HG03097 (cell line): ENCODE data around the gene ADORA2B.
"Not testable (repeated sequence)": the region's sequence is repeated elsewhere in the genome, so short reads cannot be mapped to it uniquely, and the experiment has no call there.

Experiments
- ATAC-seq: cut with Tn5 transposase; IDR thresholded peaks from one replicate; pipeline ENCODE4 v1.9.1; 2021; ENCODE audit not compliant: unreplicated experiment, low FRiP score

The ADORA2B gene

DNA sequence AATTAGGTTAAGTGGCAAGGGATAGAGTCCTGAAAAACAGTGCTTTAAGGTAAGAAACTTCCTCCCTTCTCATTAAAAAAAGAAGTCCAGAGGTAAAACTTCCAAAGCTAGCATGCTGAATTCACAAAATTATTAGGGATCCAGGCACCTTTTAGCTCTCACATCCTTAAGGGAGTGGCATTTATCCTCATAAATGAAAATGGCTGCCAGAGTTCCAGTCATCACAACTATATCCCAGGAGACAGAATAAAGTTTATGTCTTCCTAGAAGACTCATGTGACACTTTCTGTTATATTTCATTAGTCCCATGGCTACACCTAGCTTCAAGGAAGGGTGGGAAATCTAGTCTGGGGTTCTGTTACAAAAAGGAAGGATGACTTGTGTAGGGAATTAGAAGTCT, 23.3 kb upstream of the ADORA2B start:
- no peak for ATAC-seq

DNA sequence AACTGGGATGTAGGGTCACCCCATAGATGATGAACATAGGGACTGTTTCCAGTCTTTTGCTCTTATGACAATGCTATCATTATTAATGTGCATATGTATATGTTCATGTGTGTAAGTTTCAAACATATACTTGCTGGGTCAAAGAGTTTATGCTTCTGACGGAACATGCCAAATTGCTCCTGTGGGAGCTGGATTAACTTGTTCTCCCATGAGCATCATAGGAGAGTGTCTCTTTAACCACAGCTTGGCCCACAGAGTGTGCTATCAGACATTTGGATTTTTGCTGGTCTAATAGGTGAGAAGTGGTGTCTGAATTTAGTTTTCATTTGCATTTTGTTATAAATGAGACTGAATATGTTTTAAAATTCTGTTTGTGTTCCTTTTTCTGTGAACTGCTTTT, 22.3 kb upstream of the ADORA2B start:
- no peak for ATAC-seq

DNA sequence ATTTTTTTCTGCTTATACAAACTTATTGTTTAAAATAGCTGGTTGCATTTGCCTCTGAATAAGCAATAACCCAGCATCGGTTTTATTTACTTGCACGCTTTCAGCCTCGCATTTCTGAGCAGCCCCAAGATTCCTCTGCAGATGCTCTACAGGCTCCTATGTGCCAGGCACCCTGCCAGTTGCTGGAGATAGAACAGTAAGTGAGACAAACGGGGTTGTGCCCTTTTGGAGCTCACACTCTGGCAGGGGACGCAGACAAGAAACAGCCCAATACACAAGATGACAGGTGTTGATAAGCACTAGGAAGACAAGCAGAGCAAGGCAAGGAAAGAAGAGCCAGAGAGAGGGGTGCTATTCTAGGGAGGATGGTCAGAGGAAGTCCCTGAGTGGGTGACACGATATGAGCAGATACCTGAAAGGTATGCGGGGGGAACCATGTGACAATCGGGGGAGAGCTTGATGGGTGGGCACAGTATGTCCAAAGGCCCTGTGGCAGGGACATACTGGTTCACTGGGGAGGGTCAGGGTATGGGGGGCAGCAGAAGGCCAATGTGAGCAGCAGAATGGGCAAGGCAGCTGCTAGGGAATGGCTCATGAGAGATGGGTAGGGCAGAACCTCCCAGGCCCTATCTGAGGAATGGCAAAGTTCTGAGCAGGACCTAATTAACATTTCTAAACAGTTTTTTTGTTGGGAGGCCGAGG, 18.7 kb upstream of the ADORA2B start:
- ATAC-seq: no peak

DNA sequence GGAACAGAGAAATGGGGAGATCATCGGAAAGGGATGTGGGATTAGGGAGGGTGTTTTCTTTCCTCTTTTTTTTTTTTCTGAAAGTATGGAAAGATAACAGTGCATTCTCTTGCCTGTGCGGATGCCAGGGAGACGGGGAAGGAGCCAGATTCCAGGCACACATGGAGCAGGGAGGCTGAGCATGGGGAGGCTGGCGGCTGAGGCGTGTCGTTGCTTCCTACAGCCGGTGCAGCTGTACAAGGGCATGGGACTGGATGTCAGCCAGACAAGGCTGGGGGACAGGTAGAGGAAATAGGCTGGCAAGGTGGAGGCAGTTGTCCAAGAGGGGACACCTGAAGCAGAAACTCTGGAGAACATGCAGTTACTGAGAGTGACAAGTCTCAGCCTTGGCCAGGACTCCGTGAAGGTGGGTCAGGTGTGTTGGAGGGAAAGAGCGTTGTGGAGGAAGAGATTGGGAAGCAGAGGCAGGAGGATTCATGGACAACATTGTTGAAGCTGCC, 16.6 kb upstream of the ADORA2B start:
- ATAC-seq: no peak

DNA sequence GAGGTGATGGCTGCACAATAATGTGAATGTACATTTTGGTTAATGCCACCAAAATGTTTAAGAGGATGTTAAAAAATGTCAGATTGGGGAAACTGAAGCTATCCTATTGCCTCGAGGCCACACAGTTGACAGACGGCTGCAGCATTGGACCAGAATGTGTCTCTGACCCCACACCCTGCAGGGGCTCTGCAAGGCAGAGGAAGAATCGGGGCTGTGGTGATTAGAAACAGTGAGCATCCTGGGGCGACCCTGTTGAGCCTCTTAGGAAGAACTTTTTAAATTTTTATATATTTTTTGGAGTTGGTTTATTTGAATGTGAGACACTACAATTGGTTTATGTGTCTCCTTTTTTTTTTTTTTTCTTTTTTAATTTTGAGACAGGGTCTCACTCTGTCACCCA, 15.0 kb upstream of the ADORA2B start:
- no peak for ATAC-seq

DNA sequence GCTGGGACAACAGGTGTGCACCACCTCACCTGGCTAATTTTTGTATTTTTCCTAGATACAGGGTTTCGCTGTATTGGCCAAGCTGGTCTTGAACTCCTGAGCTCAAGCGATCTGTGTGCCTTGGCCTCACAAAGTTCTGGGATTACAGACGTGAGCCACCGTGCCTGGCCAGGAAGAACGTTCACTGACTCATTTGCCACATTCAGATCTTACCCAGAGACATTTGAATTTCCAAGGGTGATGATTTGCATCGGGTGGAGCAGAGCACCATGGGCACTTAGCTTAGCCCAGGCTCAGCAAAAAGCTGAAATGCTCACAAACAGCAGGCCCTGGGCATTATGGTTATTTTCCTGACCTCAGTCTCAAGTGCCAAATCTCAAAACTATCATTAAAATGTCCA, 14.5 kb upstream of the ADORA2B start:
- no peak for ATAC-seq

DNA sequence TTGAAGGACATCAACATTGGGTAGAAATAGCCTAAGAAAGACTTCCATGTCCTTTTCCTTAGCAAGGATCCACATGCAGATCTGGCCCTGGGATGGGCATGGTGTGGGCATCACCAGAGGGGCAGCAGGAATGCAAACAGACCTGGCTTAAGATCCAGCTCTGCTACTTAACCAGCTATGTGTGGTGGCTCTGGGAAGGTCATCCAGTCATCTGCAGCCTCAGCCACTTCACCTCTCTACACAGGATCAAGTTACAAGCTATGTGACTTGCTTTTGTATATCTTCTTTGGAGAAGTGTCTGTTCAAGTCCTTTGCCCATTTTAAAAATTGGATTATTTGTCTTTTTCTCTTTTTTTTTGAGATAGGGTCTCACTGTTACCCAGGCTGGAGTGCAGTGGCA, 13.5 kb upstream of the ADORA2B start:
- ATAC-seq: no peak

DNA sequence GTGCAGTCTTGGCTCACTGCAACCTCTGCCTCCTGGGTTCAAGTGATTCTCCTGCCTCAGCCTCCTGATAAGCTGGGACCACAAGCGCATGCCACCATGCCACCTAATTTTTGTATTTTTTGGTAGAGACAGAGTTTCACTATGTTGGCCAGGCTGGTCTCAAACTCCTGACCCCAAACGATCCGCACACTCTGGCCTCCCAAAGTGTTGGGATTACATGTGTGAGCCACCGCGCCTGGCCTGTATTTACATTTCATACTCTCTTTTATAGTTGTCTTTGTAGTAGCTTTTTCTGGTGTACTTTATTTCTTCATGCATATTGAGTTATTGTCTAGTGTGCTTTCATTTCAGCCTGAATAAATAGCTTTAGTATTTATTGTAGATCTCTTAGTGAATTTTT, 10.1 kb upstream of the ADORA2B start:
- ATAC-seq: no peak

DNA sequence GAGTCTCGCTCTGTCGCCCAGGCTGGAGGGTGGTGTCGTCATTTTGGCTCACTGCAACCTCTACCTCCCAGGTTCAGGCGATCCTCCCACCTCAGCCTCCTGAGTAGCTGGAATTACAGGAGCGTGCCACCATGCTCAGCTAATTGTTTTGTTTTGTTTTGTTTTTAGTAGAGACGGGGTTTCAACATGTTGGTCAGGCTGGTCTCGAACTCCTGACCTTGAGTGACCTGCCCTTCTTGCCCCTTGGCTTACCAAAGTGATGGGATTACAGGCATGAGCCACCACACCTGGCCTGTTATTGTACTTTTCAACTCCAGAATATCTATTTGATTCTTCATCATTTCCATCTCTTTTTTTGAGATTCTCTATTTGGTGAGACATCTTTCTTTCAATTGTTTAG, 9.0 kb upstream of the ADORA2B start:
- no peak for ATAC-seq

DNA sequence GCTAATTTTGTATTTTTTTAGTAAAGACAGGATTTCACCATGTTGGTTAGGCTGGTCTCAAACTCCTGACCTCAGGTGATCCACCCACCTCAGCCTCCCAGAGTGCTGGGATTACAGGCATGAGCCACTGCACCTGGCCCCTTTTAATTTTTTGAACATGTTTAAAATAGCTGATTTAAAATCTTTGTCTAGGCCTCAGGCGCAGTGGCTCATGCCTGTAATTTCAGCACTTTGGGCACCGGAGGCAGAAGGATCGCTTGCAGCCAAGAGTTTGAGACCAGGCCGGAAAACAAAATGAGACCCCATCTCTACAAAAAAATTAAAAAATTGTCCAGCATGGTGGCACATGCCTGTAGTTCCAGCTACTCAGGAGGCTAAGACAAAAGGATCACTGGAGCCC, 8.4 kb upstream of the ADORA2B start:
- ATAC-seq: not testable (repeated sequence)

DNA sequence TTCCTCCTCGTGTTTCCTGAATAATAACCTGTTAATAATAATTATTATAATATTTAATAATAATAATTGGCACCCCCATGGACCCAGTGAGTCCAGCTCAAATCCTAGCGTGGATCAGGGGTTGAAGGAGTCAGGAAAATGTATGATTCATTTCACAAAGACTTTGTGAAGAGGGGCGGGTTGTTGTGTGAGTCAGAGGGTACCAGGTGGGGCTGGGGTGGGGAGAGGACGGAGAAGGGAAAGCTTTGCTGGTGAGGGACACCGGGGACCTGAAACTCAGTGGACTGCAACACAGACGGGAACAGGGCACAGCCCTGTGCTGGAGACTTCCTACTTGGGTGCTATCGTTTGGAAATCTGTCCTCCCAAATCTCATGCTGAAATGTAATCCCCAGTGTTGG, 3.1 kb upstream of the ADORA2B start:
- no peak for ATAC-seq

DNA sequence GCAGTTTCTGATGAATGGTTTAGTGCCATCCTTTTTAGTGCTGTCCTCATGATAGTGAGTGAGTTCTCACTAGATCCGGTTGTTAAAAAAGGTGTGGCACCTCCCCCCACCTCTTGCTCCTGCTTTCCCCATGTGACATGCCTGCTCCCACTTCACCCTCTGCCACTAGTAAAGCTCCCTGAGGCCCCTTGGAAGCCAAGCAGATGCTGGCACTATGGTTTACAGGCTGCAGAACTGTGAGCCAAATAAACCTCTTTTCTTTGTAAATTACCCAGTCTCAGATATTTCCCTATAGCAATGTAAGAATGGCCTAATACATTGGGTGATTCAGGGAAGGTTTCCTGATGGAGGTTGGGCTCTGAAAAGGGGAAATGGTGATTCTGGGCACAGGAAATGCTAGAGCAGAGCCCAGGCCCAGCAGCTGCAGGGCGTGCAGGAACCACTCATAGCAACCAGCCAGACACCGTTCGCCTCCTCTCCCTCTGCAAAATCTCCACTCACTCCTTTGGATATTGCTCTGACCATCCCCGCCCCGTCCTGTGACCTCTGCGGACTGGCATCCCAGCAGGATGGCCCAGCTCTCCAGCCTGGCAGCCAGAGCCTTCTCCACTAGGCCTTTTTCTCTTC, 2.6 kb upstream of the ADORA2B start:
- no peak for ATAC-seq

DNA sequence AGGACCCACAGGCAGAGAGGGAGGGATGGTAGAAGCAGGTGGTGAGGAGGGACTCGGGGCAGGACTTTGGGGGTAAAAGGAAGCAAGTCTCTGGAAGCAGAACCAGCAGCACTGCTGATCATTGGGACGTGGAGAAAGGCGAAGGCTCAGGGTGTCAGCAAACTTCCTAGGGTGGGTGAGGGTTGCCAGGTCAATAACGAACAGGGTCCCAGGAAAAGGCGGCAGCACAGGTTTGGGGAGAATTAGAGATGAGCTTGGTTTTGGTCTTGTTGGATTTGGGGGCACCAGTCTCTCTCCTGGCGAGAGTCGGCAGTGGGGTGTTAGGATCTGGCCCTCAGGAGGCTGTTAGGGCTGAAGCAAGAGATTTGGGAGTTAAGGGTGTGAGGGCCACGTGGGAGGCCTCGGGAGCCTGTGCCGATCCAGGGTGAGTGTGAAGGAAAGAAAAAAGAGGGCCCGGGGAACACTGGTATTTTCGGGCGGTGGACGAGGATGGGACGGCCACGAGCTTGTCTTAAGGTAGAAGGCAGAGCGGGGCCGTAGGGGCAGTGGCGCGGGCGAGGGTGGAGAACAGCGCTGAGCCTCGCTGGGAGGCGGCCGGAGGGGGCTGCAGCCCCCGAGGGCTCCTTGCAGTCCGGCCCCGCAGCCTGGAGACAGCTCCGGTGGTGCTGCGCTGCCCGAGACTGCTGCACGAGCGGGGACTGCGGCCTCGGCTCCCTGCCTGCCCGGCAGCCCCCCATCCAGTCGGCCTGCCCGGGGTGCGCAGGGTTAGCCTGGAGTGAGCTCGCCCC, 765 bp upstream of the ADORA2B start:
- no peak for ATAC-seq

DNA sequence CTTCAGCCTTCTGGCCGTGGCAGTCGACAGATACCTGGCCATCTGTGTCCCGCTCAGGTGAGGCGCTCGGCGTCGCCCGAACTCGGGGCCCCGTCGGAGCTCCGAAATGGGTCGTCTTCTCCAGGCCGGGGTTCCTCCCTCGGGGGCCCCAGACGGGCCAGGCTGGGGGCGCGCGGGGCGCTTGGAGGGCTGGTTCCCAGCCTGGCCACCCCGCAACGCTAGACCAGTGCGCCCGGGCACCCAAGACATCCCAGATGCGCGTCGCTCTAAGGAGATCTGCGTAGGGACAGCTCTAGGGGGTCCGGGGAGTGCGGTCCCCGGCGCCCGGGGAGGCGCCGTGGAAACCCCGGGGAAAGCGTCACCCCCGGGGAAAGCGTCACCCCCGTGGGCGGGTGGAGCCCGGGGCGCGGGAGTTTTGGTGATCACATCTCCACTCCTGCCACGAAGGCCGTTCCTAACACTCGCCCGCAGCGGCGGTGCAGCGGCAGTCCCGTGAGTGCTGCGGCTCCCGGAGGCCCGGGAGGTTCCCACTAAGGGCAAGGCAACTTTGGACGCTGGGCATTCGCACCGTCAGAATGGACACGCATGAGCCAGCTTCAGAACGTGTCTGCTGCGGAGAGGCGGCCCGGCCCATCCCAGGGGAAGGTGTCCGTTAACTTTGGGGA, 729 bp downstream of the ADORA2B start:
- no peak for ATAC-seq

DNA sequence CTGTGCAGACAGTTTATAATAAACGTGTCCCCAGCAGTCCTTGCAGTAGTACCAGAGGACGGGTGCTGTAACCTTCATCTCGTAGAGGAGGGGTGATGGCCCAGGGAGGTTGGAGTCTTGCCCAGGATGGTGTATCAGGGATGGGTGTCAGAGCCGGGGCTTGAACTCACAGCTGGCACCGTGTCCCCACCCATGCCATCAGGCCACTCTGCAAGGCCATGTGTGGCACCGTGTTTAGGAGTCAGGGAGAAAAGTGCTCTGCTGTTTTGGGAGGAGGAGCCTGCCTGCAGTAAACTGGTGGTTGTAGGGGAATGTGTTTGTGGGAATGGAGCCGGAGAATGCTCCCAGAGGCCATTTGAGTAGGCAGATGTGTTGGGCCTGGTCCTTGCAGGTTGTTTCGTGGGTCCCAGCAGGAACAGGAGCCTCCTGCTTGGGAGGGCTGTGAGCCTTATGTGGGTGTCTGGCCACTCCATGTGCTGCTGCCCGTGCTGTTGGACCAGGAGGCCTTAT, 1.7 kb downstream of the ADORA2B start:
- ATAC-seq: no peak

DNA sequence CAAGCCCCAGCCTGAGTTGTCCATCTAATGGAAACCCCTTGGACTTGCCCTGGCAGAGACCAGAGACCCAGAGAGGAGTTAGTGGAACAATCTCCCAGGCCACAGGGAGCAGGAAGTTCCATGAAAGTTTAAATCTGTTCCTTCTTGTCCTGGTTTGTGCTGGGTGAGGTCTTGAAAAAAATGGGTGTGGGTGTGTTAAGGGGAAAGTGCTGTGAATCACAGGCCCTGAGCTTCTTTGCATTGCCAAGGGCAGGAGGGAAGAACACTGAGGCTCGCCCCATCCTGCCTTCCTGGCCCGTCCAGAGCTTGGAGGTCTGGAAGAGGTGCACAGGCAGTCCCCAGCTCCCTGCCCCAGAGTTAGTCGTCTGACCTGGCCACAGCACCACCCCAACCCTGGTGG, 2.3 kb downstream of the ADORA2B start:
- ATAC-seq: no peak

DNA sequence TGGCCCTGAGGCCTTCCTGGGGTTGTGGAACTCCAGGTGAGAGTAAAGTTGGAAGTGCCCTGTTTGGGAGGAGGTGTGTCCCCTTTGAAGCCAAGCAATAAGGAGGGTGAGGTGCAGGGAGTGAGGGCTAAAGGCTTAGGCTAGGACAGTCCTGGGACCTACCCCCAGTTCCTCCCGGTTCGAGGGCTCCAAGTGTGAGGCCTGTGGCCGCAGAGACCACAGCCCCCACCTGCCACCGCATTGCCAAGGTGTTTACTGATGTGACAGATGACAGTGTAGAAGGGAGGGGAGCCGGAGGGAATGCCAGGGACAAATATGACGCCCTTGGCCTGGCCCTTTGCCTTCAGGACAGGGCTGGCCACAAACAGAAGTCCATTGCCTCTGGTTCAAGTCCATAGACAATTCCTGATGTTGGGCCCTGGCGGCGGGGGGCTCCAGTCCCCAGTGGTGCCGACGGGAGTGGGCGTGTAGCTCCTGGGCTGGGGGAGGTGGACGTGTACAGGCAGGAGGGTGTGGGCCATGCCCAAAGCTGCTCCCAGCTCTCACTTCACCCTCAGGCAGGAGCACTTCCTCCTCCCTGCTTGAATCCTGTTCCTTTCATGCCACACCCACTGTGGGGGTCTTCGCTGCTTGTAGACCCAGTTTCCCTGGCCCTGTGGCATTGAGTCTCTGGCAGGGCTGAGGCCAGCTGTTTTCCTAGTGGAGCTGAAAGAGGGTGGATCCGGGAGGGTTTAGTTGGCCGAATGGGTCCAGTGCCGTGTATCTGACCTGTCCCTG, 3.2 kb downstream of the ADORA2B start:
- ATAC-seq: no peak

DNA sequence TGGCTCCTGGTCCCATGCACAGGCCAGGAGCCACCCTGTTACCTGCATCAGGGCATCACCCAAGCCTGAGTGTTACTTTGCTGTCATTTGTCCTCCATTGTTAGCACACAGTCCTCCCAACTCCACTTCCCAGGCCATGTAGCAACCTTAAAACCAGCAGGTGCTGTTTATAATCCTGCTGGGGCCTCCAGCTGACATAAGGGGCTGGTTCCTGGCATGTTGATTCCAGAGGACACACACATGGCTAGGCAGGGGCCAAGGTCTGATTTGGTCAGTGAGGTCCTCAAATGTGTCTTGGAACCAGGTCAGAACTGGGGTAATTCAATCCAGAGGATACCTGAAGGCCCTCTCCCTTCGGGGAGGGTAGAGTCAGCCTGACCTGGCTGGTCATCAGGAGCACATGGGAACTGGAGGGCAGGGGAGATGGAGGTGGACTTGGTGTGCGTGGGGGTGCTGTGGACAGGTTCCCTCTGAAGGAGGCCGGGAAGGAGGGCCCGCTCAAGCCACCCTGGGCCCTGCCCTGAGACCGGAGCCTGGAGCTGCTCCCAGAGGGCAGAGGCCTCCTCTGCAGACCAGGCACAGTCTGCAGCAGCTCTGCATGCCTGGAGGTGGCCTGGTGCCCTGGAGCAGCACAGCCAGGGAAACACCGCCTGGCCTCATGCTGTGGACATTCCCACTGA, 6.6 kb downstream of the ADORA2B start:
- no peak for ATAC-seq

DNA sequence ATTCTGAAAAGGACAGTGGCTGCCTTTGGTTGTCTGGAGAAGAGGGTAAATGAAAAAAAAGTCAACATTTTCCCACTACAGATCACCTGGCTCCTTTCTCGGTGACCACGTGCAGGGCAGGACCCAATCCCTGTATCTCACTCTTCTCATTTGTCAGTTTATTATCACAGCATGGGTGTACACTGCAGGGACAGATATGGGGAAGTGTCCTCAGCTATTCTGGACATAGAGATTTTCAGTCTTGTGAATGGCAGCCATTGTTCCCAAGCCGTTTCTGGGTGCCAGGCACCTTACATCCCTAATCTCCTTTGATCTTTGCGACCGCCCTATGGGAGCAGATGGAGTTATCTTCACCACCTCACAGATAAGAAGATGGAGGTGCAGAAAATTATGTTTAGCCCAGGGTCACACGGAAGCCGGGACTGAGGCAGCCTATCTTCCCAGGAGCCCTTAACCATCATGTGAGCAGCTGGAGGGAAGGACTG, 7.2 kb downstream of the ADORA2B start:
- no peak for ATAC-seq
